GM12891 (cell line): ENCODE data around the gene COL25A1.

Experiments
- PAX5 ChIP-seq: IDR thresholded peaks from 2 replicates; pipeline ENCODE4 v1.6.1; 2011; ENCODE audit warnings: low read length, moderate library complexity, mild to moderate bottlenecking; ENCODE audit not compliant: insufficient read depth, severe bottlenecking
- POLR2A ChIP-seq: IDR thresholded peaks from 2 replicates; pipeline ENCODE4 v1.6.1; 2011; ENCODE audit warnings: low read depth, low read length, control low read depth
- POLR2AphosphoS5 ChIP-seq: IDR thresholded peaks from 2 replicates; pipeline ENCODE4 v1.6.1; 2011; ENCODE audit warnings: low read depth, low read length, control low read depth
- POU2F2 ChIP-seq: IDR thresholded peaks from 2 replicates; pipeline ENCODE4 v1.6.1; 2011; ENCODE audit warnings: low read depth, mild to moderate bottlenecking, control low read depth, low read length, moderate library complexity
- SPI1 ChIP-seq: IDR thresholded peaks from 2 replicates; pipeline ENCODE4 v1.6.1; 2011; ENCODE audit warnings: low read depth, low read length, control low read depth
- TAF1 ChIP-seq: IDR thresholded peaks from 2 replicates; pipeline ENCODE4 v1.6.1; 2011; ENCODE audit warnings: low read depth, low read length, control low read depth

DNA sequence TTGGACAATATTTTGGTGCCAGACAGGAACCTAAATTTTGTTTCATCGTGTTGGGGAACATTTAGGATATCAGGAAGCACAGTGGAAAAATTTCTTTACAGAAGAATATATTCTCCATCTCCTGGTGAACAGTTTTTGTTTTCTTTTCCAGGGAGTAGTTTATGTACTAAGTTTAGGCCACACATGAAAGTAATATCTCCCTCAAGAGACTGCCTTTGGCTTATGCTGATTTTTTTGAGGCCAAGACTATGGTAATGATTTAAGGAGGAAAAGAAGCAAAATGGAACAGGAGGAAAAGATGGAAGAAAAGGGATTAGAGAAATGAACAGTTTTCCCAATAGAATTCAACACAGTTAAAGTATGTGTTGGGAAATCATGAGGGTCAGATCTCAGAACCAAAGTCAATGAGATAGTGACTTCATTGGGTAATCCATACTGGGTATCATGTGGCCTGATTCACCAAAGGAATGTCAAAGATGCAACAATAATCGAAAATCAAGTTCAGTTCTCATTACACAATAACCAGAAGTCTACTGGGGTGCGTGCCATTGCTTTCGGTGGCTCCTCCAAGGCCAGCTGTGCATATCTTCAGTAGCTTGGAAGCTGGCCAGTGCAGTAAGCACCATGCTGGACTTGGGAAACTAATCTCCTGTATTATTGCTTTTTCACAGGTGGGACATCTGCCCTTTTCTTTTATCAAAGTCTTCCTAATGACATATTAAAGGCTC, 234.8 kb downstream of the COL25A1 start:
- TF ChIP-seq POLR2A: no peak
- no peak for TF ChIP-seq POLR2AphosphoS5
- no peak for TF ChIP-seq TAF1
- no peak for TF ChIP-seq POU2F2
- no peak for TF ChIP-seq PAX5
- no peak for TF ChIP-seq SPI1
